GM18873 (cell line): ENCODE data around the gene ART1.
"Not testable (repeated sequence)": the region's sequence is repeated elsewhere in the genome, so short reads cannot be mapped to it uniquely, and the experiment has no call there.

ENCODE experiments used
- ATAC-seq: cut with Tn5 transposase; IDR thresholded peaks from one replicate; pipeline ENCODE4 v1.9.1; 2021; ENCODE audit warnings: mild to moderate bottlenecking, moderate library complexity, moderate number of reproducible peaks; ENCODE audit not compliant: unreplicated experiment, low FRiP score

Gene ART1

DNA sequence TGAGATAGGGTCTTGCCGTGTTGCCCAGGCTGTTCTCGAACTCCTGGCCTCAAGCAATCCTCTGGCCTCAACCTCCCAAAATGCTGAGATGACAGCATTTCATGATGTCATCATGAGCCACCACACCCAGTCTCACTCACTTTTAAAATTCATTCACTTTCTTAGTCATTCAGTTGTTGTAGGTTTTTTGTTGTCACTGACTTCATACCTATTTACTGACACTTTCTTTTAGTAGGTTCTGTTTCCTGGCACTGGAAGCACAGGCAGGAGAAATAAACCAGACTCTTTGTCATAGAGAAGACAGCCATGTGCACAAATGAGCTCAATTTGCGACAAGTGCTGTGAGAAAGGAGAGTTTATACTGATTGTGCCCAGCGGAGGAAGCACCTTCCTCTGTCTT is 13.6 kb upstream of the ART1 start:
- no peak for ATAC-seq

DNA sequence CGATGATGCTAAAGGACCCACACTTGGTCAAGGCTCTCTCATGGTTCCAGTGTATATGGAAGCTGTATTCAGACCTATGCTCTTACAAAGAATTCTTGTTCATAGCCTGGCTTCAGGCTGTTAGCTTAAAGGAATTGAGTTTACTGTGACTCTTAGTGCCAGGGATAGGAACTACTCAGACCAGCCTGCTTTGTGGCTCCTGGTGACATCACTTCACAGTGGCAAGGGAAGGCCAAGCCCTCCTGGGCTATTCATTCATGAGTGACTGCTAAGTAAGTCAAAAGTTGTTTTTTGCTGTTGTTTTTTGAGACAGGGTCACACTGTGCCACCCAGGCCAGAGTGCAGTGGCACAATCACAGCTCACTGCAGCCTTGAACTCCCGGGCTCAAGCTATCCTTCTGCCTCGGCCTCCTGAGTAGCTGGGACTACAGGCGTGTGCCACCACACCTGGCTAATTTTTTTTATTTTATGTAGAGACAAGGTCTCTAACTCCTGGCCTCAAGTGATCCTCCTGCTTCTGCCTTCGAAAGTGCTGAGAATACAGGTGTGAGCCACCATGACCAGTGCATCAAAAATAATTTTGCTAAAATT is 12.8 kb upstream of the ART1 start:
- ATAC-seq = no peak

DNA sequence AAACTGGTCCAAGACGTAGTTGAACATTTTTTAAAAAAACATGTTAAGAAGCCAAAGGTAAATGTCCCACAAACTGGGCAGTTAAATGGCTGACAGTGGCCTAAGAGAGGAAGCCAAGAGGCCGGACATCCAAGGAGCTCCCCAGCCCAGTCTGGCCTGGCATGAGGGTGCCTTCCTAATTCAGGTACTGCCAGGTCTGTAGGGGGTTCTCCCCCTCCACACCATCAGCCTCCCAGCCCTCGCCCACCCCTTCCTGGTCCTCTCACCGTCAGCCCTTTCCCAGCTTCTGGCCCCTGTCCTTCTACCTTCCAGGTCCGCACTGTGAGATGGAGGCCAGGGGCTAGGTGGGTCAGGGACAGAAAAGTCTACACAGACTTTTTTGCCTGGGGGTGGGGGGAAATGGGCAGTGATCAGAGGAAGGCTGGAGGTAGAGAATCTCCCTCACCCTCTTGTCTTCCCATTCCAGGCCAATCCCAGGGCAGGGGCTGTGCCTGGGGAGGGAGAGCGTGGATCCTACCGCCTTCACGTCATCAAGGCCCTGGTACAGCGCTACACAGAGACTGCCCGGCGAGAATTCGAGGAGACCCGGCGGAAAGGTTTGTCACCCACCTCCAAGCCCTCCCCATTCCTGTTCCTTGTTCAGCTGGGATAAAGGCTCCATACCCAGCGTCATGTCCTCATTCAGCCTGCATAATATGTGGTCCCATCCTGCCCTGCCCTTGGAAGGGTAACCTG is 9.1 kb upstream of the ART1 start:
- ATAC-seq = no peak

DNA sequence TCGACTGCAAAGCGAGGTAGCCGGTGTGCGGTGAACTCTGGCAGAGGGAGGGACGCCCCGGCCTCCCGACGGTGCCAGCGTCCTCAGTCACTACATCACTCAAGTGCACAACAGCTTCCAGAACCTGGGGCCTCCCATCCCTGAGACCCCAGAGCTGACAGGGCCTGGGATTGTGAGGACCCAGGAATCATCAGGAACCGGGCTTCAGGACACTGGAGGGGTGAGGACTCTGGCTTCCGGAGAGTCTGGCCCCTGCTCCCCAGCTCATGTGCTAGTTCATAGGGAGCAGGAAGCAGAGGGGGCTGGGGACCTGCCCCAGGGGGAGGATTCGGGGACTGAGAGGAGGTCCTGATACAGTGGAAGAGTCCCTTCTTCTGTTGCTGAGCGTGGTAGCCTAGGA is 7.7 kb upstream of the ART1 start:
- no peak for ATAC-seq

DNA sequence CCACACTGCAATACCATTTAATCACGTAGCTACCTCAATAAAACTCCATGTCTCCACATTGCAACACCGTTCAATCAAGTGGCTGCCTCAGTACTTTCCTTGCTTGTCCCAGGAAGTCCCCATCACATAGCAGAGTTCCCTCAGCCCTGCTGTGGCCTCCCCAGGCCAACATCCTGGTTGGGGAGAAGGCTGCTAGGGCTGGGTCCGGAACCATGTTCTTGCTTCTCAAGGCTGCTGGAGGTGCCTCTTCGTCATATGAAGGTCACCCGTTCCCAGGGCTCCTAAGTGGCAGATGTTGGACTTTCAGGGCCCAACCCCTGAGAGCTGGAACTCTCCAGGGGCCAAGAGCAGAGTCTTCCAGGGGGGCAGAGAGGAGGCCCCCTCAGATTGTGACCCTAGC is 6.4 kb upstream of the ART1 start:
- ATAC-seq = no peak

DNA sequence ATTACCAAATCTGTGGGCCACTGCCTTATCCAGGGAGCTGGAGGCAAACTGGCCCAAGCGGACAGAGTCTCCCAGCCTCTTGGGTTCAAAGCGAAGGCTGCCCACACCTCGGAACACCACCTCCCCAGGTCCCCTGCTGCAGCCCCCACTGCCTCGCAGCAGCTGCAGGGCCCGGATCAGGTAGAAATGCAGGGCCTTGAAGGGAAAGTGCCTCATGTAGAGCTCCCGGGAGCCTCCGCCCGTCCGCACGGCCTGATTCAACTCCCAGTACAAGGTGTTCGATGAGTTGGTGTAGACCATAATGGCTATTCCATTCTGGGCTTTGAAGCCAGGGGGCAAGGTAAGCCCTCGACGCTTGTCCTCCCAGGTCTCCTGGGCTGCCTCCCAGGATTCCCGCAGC is 5.1 kb upstream of the ART1 start:
- ATAC-seq = no peak

DNA sequence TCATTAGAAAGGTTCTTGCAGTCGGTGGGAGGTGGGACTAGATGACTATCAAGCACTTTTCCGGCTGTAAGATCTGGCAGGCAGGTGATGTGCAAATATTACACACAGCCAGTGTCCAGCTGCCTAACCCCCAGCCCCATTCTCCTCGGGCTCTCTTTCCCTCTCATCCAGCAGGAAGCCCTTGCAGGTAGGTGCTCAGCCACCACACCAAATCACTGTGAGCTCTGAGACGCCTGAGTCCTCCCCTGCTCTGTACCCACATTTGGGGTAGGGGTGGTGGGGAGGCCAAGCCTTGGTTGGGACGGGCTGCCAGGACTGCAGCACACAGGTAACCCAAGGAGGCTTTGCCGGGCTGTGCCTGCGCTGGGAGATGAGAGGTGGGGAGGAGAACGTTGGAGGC is 3.7 kb upstream of the ART1 start:
- no peak for ATAC-seq

DNA sequence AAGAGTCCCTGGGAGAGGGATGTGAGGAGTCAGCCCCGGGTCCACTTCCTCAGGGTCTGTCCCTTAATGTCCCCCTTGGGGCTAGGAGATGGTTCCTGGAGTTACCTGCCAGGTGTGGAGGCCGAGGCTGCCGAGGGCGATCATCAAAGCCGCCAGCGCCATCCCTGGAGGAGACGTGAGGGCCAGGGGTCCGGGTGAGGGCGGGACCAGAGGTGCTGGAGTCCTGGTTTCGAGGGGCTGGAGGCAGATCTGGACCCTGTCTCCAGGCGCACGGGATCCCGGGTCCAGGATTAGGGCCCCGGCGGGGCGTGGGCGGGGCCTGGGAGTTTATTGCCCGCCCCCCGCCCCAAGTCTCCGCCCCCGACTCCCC is 3.2 kb upstream of the ART1 start, which contains the start of gene ART5:
ART5 (minus strand) TSS at position 292 of the 370 bp plus-strand sequence; CDS start at position 162, 130 bp downstream.
- no peak for ATAC-seq

DNA sequence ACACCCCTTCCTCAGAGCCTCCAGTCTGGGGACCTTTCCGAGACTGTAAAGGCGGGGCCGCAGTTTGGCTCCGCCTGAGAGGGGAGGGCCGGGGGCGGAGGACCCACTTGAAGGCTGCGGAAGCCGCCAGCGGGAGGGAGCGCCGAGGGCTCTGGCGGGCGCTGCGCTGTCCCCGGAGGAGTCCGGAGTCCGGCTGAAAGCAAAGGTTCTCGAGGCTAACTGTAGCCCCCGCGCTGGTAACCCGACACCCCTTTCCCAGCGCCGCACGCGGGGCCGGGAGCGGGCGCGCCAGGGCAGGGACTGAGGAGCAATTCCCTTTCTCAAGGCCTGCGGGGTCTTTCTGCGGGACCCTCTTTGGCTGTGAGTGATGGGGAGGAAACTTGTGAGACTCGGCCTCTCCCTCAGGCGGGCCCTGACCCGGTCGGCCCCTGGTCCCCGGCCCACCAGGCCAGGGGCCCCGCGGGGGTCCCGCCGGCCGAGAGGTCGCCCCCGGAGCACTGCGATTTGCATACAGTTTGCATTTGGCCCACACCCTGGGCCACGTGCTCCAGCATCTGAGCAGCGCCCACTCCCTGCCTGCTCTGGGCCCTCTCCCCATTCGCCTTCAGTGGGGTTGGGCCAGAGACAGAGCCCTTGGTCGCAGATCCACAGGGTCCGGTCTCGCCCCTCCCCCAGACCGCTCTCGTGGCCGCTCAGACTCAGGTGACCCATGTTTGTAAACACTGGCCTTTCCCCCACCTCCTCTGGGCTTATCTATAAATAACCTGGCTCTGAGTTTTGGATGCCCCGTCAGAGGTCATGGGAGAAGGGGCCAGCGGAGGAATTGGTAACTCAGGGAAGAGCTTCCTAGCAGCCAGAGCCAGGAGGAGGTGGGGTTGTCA is 2.6 kb upstream of the ART1 start:
- ATAC-seq = no peak

DNA sequence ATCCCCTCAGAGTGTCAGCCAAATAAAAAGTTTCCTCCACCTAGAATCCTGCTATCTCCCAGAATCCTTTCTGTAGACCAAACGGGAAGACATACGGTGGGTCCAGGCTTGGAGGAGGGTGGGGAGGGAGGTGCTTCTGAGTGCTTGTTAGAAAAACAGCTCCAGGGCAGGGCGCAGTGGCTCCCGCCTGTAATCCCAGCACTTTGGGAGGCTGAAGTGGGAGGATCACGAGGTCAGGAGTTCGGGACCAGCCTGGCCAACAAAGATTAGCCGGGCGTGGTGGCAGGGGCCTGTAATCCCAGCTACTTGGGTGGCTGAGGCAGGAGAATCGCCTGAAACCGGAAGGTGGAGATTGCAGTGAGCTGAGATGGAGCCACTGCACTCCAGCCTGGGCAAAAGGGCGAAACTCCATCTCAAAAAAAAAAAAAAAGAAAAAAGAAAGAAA is 1.8 kb upstream of the ART1 start:
- not testable (repeated sequence) for ATAC-seq

DNA sequence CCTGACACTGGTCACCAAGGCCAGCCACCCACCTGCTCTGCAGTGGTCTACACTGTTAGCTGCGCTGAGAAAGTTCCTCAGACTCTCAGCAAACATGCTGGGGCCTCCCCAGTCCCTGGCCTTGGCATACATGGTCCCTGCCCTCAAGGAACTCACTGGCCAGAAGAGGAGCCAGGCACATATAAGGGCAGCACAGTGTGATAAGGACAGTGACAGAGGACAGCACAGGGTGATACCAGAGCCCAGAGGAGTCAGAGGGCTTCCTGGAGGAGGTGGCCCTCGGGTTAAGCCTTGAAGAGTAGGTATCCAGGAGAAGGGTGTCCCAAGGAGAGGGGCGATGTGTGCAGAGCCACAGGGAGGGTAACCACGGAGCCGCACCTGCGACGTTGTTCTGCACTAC is 624 bp downstream of the ART1 start:
- ATAC-seq = no peak

DNA sequence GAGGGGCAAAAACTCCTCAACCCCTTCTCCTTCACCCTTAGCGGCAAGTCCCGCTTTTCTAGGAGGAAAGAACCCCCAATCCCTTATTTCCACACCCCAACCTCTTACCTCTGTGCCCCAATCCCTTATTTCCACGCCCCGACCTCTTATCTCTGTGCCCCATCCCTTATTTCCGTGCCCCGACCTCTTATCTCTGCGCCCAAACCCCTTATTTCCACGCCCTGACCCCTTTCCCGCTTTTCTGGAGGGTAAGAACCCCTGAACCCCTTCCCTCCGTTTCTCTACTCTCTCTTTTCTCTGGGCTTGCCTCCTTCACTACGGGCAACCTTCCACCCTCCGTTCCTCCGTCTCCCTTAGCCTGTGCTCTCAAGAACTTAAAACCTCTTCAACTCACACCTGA is 3.9 kb downstream of the ART1 start:
- ATAC-seq = not testable (repeated sequence)

DNA sequence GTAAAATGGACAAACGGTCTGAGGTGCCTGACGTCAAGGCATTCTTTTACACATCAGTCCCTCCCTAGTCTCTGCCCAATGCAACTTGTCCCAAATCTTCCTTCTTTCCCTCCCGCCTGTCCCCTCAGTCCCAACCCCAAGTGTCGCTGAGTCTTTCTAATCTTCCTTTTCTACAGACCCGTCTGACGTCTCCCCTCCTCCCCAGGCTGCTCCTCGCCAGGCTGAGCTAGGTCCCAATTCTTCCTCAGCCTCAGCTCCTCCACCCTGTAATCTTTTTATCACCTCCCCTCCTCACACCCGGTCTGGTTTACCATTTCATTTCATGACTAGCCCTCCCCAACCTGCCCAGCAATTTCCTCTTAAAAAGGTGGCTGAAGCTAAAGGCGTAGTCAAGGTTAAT is 4.4 kb downstream of the ART1 start:
- ATAC-seq = not testable (repeated sequence)

DNA sequence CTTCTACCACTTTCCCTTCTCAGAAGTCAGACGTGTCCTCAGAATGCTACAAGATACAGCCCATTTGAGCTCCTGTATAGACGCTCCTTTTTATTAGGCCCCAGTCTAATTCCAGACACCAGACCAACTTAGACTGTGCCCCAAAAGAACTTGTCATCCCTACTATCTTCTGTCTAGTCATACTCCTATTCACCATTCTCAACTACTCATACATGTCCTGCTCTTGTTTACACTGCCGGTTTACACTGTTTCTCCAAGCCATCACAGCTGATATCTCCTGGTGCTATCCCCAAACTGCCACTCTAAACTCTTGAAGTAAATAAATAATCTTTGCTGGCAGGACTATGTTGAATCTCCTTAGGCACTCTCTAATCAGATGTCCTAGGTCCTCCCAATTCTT is 7.6 kb downstream of the ART1 start:
- not testable (repeated sequence) for ATAC-seq

DNA sequence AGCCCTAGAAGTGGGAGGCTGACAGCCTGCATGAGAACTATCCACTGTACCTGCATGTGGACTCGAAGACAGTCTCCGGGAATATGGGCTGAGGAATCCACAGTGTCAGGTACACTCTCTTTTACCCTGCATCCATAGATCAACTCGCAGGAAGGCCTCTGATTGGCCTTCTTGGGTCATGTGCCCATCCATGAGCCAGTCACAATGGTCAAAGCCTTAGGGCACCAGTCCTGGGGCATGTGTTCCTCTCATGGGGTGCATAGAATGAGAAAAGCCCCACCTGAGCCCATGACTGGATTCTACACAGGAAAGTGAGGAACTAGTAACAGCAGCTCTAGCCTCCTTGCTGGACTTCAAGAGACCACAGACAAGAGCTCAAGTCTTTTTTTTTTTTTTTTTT is 10.6 kb downstream of the ART1 start:
- ATAC-seq = no peak

DNA sequence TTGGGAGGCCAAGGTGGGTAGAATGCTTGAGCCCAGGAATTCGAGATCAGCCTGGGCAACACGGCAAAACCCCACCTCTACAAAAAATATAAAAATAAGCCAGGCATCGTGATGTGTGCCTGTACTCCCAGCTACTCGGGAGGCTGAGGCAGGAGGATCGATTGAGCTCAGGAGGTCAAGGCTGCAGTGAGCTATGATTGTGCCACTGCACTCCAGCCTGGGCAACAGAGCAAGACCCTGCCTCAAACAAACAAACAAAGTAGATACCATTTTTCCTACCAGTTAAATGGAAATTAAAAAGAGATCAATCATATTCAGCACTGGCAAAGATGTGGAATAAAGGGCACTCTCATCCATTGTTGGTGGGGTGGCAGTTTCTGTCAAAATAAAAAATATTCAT is 12.4 kb downstream of the ART1 start:
- ATAC-seq = not testable (repeated sequence)

DNA sequence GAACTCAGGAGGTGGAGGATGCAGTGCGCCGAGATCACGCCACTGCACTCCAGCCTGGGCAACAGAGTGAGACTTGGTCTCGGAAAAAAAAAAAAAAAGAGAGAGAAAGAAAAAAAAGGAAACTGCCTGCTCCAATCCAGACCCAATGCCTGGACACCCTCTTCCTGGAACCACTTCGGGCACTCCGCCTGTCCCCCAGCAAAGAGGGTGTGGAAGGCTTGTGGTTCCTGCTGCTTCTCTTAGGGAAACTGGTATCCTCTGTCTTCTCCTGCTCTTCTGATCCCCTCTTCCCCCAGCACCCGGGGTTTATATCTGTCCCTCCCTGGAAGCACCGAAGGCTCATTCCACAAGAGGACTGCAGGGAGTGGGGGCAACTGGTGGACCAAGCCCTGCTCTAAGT is 13.3 kb downstream of the ART1 start:
- ATAC-seq = no peak

DNA sequence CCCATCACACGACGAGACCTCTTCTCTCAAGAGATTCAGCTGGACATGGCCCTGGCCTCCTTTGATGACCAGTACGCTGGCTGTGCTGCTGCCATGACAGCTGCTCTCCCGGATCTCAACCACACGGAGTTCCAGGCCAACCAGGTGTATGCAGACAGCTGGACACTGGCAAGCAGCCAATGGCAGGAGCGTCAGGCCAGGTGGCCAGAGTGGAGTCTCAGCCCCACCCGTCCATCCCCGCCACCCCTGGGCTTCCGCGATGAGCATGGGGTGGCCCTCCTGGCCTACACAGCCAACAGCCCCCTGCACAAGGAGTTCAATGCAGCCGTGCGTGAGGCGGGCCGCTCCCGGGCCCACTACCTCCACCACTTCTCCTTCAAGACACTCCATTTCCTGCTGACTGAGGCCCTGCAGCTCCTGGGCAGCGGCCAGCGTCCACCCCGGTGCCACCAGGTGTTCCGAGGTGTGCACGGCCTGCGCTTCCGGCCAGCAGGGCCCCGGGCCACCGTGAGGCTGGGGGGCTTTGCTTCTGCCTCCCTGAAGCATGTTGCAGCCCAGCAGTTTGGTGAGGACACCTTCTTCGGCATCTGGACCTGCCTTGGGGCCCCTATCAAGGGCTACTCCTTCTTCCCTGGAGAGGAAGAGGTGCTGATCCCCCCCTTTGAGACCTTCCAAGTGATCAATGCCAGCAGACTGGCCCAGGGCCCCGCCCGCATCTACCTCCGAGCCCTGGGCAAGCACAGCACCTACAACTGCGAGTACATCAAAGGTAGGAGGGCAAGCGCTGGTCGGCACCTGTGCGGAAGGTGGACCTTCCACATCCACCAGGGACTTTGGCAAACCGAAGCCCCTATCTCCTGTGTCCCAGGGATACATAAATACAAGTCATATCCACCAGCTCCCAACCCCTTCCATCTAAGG is 14.9 kb downstream of the ART1 start:
- ATAC-seq = no peak

DNA sequence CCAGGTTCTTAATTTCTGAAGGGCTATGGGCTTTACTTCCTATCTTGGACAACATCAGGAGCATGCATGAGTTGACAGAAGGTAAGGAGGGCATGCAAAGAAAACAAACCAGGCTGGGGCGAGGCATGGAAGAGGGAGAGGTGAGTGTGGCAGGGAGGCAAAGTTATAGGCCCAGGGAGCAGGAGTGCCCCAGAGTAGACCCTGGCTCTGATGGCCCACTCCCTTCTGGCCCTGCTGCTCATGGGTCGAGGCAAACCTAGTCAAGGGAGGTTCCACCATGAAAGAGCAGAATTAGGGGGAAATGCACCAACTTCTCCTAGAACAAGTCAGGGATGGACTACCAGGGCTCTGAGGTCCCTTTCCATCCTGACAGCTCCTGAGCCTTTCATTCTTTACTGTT is 16.0 kb downstream of the ART1 start:
- ATAC-seq = no peak

DNA sequence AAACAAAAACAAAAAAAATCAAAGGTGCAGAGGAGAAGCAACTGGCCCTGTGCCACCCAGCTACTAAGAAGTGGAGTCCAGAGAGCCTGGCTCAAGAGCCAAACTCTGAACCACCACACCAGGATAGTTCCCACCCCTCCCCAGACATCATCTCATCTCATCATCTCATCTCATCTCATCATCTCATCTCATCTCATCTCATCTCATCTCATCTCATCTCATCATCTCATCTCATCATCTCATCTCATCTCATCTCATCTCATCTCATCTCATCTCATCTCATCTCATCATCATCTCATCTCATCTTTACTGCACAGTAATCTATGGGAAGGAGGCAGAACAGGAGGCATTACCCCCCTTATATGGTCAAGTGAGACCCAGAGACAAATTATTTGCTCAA is 17.9 kb downstream of the ART1 start:
- ATAC-seq = no peak
